Measurements from ENCODE around the gene TMEM232. TPM values are rescaled to one million over a fixed set of nuclear protein-coding genes. Genes with fewer than 3 reads are reported as not detected.

Gene TMEM232
- total and polyA plus RNA-seq, 9 of the 15 experiments (the other 6 are each of a cell fraction or from before 2014, with no cell fraction given): 0.09 to 2.2 (median 0.41) TPM

GRCh38 chr5:110726249-110727024 lies at the start of gene TMEM232 (continued):
- 0 out of 4 replicates have a peak, but pooled peaks have one; percentile 3 to 14 for TF ChIP-seq NRF1 (conservative IDR thresholded peaks at IDR 0.05 in 1 of 2, IDR thresholded peaks at IDR 0.05 in 1 of 2)
- TF ChIP-seq KLF13 (tag; IDR thresholded peaks at IDR 0.05; ENCODE audit: borderline replicate concordance, low read depth): no peak
- TF ChIP-seq ZNF197 (CRISPR knock-in tag; IDR thresholded peaks at IDR 0.05; ENCODE audit: low read depth): no peak
- no peak for TF ChIP-seq TGIF2 (CRISPR knock-in tag; IDR thresholded peaks at IDR 0.05)
- TF ChIP-seq, protein P1, sequence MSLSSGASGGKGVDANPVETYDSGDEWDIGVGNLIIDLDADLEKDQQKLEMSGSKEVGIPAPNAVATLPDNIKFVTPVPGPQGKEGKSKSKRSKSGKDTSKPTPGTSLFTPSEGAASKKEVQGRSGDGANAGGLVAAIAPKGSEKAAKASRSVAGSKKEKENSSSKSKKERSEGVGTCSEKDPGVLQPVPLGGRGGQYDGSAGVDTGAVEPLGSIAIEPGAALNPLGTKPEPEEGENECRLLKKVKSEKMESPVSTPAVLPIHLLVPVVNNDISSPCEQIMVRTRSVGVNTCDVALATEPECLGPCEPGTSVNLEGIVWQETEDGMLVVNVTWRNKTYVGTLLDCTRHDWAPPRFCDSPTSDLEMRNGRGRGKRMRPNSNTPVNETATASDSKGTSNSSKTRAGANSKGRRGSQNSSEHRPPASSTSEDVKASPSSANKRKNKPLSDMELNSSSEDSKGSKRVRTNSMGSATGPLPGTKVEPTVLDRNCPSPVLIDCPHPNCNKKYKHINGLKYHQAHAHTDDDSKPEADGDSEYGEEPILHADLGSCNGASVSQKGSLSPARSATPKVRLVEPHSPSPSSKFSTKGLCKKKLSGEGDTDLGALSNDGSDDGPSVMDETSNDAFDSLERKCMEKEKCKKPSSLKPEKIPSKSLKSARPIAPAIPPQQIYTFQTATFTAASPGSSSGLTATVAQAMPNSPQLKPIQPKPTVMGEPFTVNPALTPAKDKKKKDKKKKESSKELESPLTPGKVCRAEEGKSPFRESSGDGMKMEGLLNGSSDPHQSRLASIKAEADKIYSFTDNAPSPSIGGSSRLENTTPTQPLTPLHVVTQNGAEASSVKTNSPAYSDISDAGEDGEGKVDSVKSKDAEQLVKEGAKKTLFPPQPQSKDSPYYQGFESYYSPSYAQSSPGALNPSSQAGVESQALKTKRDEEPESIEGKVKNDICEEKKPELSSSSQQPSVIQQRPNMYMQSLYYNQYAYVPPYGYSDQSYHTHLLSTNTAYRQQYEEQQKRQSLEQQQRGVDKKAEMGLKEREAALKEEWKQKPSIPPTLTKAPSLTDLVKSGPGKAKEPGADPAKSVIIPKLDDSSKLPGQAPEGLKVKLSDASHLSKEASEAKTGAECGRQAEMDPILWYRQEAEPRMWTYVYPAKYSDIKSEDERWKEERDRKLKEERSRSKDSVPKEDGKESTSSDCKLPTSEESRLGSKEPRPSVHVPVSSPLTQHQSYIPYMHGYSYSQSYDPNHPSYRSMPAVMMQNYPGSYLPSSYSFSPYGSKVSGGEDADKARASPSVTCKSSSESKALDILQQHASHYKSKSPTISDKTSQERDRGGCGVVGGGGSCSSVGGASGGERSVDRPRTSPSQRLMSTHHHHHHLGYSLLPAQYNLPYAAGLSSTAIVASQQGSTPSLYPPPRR (CRISPR knock-in tag; IDR thresholded peaks at IDR 0.05; ENCODE audit: borderline replicate concordance): no peak
- TF ChIP-seq ZNF696 (CRISPR knock-in tag; conservative IDR thresholded peaks at IDR 0.05): no peak
- TF ChIP-seq RAD21 (CRISPR knock-in tag; conservative IDR thresholded peaks at IDR 0.05 in 1 of 2, IDR thresholded peaks at IDR 0.05 in 1 of 2): no peak
- TF ChIP-seq, protein P2, sequence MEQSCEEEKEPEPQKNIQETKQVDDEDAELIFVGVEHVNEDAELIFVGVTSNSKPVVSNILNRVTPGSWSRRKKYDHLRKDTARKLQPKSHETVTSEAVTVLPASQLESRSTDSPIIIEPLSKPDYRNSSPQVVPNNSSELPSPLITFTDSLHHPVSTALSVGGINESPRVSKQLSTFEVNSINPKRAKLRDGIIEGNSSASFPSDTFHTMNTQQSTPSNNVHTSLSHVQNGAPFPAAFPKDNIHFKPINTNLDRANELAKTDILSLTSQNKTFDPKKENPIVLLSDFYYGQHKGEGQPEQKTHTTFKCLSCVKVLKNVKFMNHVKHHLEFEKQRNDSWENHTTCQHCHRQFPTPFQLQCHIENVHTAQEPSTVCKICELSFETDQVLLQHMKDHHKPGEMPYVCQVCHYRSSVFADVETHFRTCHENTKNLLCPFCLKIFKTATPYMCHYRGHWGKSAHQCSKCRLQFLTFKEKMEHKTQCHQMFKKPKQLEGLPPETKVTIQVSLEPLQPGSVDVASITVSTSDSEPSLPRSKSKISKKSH (CRISPR knock-in tag; IDR thresholded peaks at IDR 0.05): no peak
- no peak for TF ChIP-seq ZNF561 (CRISPR knock-in tag; conservative IDR thresholded peaks at IDR 0.05)
- TF ChIP-seq ZNF518B (CRISPR knock-in tag; IDR thresholded peaks at IDR 0.05): no peak
- peak; percentile 90 for TF ChIP-seq CREB1 (IDR thresholded peaks at IDR 0.05)
- TF ChIP-seq CREB1 (CRISPR knock-in tag; IDR thresholded peaks at IDR 0.05): peak; percentile 89
- TF ChIP-seq ERF (CRISPR knock-in tag; IDR thresholded peaks at IDR 0.05): no peak
- TF ChIP-seq ILF3 (IDR thresholded peaks at IDR 0.05; ENCODE audit: borderline replicate concordance): no peak
- TF ChIP-seq L3MBTL2 (IDR thresholded peaks at IDR 0.05): peak; percentile 40; the same call in 1 of the 2 replicates
- TF ChIP-seq ZNF584 (CRISPR knock-in tag; IDR thresholded peaks at IDR 0.05; ENCODE audit: low read depth): no peak
- TF ChIP-seq ETV5 (CRISPR knock-in tag; IDR thresholded peaks at IDR 0.05; ENCODE audit: low read depth): no peak
- TF ChIP-seq PTRF (tag; IDR thresholded peaks at IDR 0.05): no peak
